GM12865 (cell line): ENCODE results near the gene SLC9A1.
"Not testable (repeated sequence)": the region's sequence is repeated elsewhere in the genome, so short reads cannot be mapped to it uniquely, and the experiment has no call there.

Experiments used
- DNase-seq: peaks from one replicate; pipeline ENCODE4 v3.0.0; 2010; ENCODE audit warnings: low read depth
- H3K4me3 ChIP-seq: 2 replicates; pipeline ENCODE4 v1.5.1; 2011; ENCODE audit warnings: mild to moderate bottlenecking, low read depth, low read length, control low read depth
- CTCF ChIP-seq: IDR thresholded peaks from 2 replicates; pipeline ENCODE4 v1.5.1; 2011; ENCODE audit warnings: low read length, control low read depth, low read depth, inconsistent platforms; ENCODE audit not compliant: insufficient read depth; ENCODE audit errors: missing control alignments

Gene SLC9A1

GRCh38 chr1:27179379-27179778 is 24.5 kb upstream of the SLC9A1 start:
- DNase-seq: no peak
- no peak overlapping the region for H3K4me3 ChIP-seq
- TF ChIP-seq CTCF: no peak

GRCh38 chr1:27176954-27177353 is 22.0 kb upstream of the SLC9A1 start:
- DNase-seq: no peak

GRCh38 chr1:27176323-27176722 is 21.4 kb upstream of the SLC9A1 start:
- TF ChIP-seq CTCF: no peak
- no peak overlapping the region for H3K4me3 ChIP-seq
- DNase-seq: no peak

More at GRCh38 chr1:27176954-27177353, 22.0 kb upstream of the SLC9A1 start:
- H3K4me3 ChIP-seq: no peak overlapping the region
- TF ChIP-seq CTCF: no peak

GRCh38 chr1:27172992-27173391 is 18.1 kb upstream of the SLC9A1 start:
- DNase-seq: not testable (repeated sequence)

GRCh38 chr1:27166929-27167328 is 12.0 kb upstream of the SLC9A1 start:
- no peak for TF ChIP-seq CTCF

More at GRCh38 chr1:27172992-27173391, 18.1 kb upstream of the SLC9A1 start:
- H3K4me3 ChIP-seq: not testable (repeated sequence)

GRCh38 chr1:27166351-27166802 is 11.5 kb upstream of the SLC9A1 start:
- DNase-seq: no peak
- no peak for TF ChIP-seq CTCF
- no peak overlapping the region for H3K4me3 ChIP-seq

More at GRCh38 chr1:27166929-27167328, 12.0 kb upstream of the SLC9A1 start:
- H3K4me3 ChIP-seq: no peak overlapping the region
- DNase-seq: no peak

GRCh38 chr1:27163093-27163492 is 8.2 kb upstream of the SLC9A1 start:
- DNase-seq: no peak
- no peak overlapping the region for H3K4me3 ChIP-seq
- TF ChIP-seq CTCF: no peak

GRCh38 chr1:27162090-27162489 is 7.2 kb upstream of the SLC9A1 start:
- TF ChIP-seq CTCF: no peak
- H3K4me3 ChIP-seq: no peak overlapping the region
- DNase-seq: no peak
